ENCODE results near the gene TTLL10.

- TF ChIP-seq CTCF (IDR thresholded peaks at IDR 0.05; ENCODE audit: low read depth, low read length) (no peak), POLR2A (IDR thresholded peaks at IDR 0.05; ENCODE audit: extremely low read depth, insufficient read length) (no peak)
These were observed 14.3 kb downstream of the TTLL10 start for GRCh38 chr1:1187938-1188337.
